HepG2 (cell line): ENCODE data around the gene SUSD6. TPM values are rescaled to one million over a fixed set of nuclear protein-coding genes. Genes with fewer than 3 reads are reported as not detected.

ENCODE experiments used
- DNMT1 ChIP-seq: sonication (generic); formaldehyde crosslinking; IDR thresholded peaks from 2 replicates; pipeline ENCODE4 v1.5.1; 2020; ENCODE audit warnings: mild to moderate bottlenecking, missing genetic modification reagents
- ERF ChIP-seq: IDR thresholded peaks from 2 replicates; pipeline ENCODE4 v1.6.1; 2018; ENCODE audit warnings: missing biosample characterization, missing genetic modification reagents
- FOXK1 ChIP-seq: sonication (generic); formaldehyde crosslinking; IDR thresholded peaks from 2 replicates; pipeline ENCODE4 v1.4.0; 2020; ENCODE audit warnings: low read depth, missing genetic modification reagents, borderline replicate concordance
- GATA4 ChIP-seq: sonication (generic); IDR thresholded peaks from 2 replicates; pipeline ENCODE4 v1.6.1; 2016; ENCODE audit warnings: antibody characterized with exemption, low read depth, borderline replicate concordance
- HNRNPK ChIP-seq: fragments of 200-400 bp; formaldehyde crosslinking; IDR thresholded peaks from 2 replicates; pipeline ENCODE4 v1.6.1; 2018; ENCODE audit warnings: low read length, low read depth, moderate library complexity, mild to moderate bottlenecking; ENCODE audit not compliant: poor library complexity, severe bottlenecking
- HNRNPLL ChIP-seq: fragments of 200-400 bp; formaldehyde crosslinking; IDR thresholded peaks from 2 replicates; pipeline ENCODE4 v1.6.1; 2017; ENCODE audit warnings: mild to moderate bottlenecking, low read depth, low read length; ENCODE audit not compliant: poor library complexity, severe bottlenecking
- HOXA3 ChIP-seq: sonication (generic); formaldehyde crosslinking; IDR thresholded peaks from 2 replicates; pipeline ENCODE4 v1.5.0; 2020; ENCODE audit warnings: missing genetic modification reagents
- KAT2B ChIP-seq: fragments of 150-350 bp; IDR thresholded peaks from 2 replicates; pipeline ENCODE4 v1.6.1; 2014; ENCODE audit warnings: low read depth, low read length, borderline replicate concordance
- MXD1 ChIP-seq: sonication (generic); formaldehyde crosslinking; IDR thresholded peaks from 2 replicates; pipeline ENCODE4 v1.4.0; 2020; ENCODE audit warnings: mild to moderate bottlenecking, missing genetic modification reagents
- NR3C1 ChIP-seq: sonication (generic); formaldehyde crosslinking; IDR thresholded peaks from 2 replicates; pipeline ENCODE4 v1.4.0; 2020; ENCODE audit warnings: missing genetic modification reagents
- PHF8 ChIP-seq: sonication (generic); formaldehyde crosslinking; IDR thresholded peaks from 2 replicates; pipeline ENCODE4 v1.5.0; 2020; ENCODE audit warnings: missing genetic modification reagents
- RXRA ChIP-seq: sonication (generic); formaldehyde crosslinking; IDR thresholded peaks from 2 replicates; pipeline ENCODE4 v1.5.1; 2020; ENCODE audit warnings: missing genetic modification reagents
- U2AF1 ChIP-seq: fragments of 200-400 bp; formaldehyde crosslinking; optimal IDR thresholded peaks from 2 replicates; pipeline ENCODE3; 2017; ENCODE audit warnings: mild to moderate bottlenecking, low read depth, low read length
- YEATS2 ChIP-seq: sonication (generic); formaldehyde crosslinking; IDR thresholded peaks from 2 replicates; pipeline ENCODE4 v1.4.0; 2020; ENCODE audit warnings: missing genetic modification reagents, borderline replicate concordance
- YEATS4 ChIP-seq: sonication (generic); formaldehyde crosslinking; IDR thresholded peaks from 2 replicates; pipeline ENCODE4 v1.4.0; 2020; ENCODE audit warnings: missing genetic modification reagents, borderline replicate concordance
- ZBTB34 ChIP-seq: sonication (generic); formaldehyde crosslinking; IDR thresholded peaks from 2 replicates; pipeline ENCODE4 v1.8.0; 2022; ENCODE audit warnings: mild to moderate bottlenecking, missing genetic modification reagents
- ZBTB8A ChIP-seq: sonication (generic); formaldehyde crosslinking; IDR thresholded peaks from 2 replicates; pipeline ENCODE4 v1.4.0; 2020; ENCODE audit warnings: mild to moderate bottlenecking, low read depth, missing genetic modification reagents, borderline replicate concordance
- ZFP1 ChIP-seq: IDR thresholded peaks from 2 replicates; pipeline ENCODE4 v1.6.1; 2016
- ZFP90 ChIP-seq: sonication (generic); formaldehyde crosslinking; IDR thresholded peaks from 2 replicates; pipeline ENCODE4 v1.8.0; 2022; ENCODE audit warnings: missing genetic modification reagents, mild to moderate bottlenecking, inconsistent platforms, borderline replicate concordance
- ZMAT5 ChIP-seq: sonication (generic); formaldehyde crosslinking; IDR thresholded peaks from 2 replicates; pipeline ENCODE4 v1.5.0; 2020; ENCODE audit warnings: mild to moderate bottlenecking, low read depth, missing genetic modification reagents, borderline replicate concordance
- ZNF138 ChIP-seq: sonication (generic); formaldehyde crosslinking; IDR thresholded peaks from 2 replicates; pipeline ENCODE4 v1.5.0; 2020; ENCODE audit warnings: mild to moderate bottlenecking, low read depth, missing genetic modification reagents
- ZNF343 ChIP-seq: sonication (generic); formaldehyde crosslinking; IDR thresholded peaks from 2 replicates; pipeline ENCODE4 v1.4.0; 2020; ENCODE audit warnings: mild to moderate bottlenecking, missing genetic modification reagents
- ZNF496 ChIP-seq: sonication (generic); formaldehyde crosslinking; IDR thresholded peaks from 2 replicates; pipeline ENCODE4 v1.8.1; 2023; ENCODE audit warnings: mild to moderate bottlenecking, moderate library complexity, missing genetic modification reagents; ENCODE audit not compliant: insufficient replicate concordance
- ZNF576 ChIP-seq: sonication (generic); formaldehyde crosslinking; IDR thresholded peaks from 2 replicates; pipeline ENCODE4 v1.4.0; 2020; ENCODE audit warnings: mild to moderate bottlenecking, missing genetic modification reagents
- ZNF652 ChIP-seq: IDR thresholded peaks from 2 replicates; pipeline ENCODE4 v1.6.1; 2016; ENCODE audit warnings: low read depth, borderline replicate concordance
- polyA plus RNA-seq, 8 experiments: library from polyadenylated mRNA; depleted of rRNA in 3 of 8; stranded (reverse) in 7 of 8; unstranded in 1 of 8; fragments of >200 nt; fragmentation: Illumina TruSeq in 4 of 8; extraction: Trizol in 4 of 8; gene quantifications; 2 replicates each; pipeline versions ENCODE4 v1.2.1 to v1.2.3, GENCODE V29; 2011 to 2016; ENCODE audit warnings: low read depth in 4 of 8, missing spikeins in 1 of 8, mixed read lengths in 1 of 8; ENCODE audit not compliant: insufficient read depth in 1 of 8
- total RNA-seq, 5 experiments: library from RNA; depleted of rRNA; stranded (reverse); fragments of >200 nt; fragmentation: Illumina TruSeq; extraction: Trizol; gene quantifications; 2 replicates each; pipeline ENCODE4 v1.2.3, GENCODE V29; 2016; ENCODE audit warnings: low read depth in 1 of 5
- TF ChIP-seq, protein P1 (sequence below): sonication (generic); formaldehyde crosslinking; IDR thresholded peaks from 2 replicates; pipeline ENCODE4 v1.8.0; 2022; ENCODE audit warnings: mild to moderate bottlenecking, missing genetic modification reagents, moderate library complexity
- TF ChIP-seq, protein P2 (sequence below): IDR thresholded peaks from 2 replicates; pipeline ENCODE4 v1.6.1; 2012; ENCODE audit warnings: inconsistent platforms

SUSD6 gene
- total and polyA plus RNA-seq, 2 of the 13 experiments (the other 11 are each of a cell fraction or from before 2014, with no cell fraction given) = 7.2 to 7.4 TPM

DNA sequence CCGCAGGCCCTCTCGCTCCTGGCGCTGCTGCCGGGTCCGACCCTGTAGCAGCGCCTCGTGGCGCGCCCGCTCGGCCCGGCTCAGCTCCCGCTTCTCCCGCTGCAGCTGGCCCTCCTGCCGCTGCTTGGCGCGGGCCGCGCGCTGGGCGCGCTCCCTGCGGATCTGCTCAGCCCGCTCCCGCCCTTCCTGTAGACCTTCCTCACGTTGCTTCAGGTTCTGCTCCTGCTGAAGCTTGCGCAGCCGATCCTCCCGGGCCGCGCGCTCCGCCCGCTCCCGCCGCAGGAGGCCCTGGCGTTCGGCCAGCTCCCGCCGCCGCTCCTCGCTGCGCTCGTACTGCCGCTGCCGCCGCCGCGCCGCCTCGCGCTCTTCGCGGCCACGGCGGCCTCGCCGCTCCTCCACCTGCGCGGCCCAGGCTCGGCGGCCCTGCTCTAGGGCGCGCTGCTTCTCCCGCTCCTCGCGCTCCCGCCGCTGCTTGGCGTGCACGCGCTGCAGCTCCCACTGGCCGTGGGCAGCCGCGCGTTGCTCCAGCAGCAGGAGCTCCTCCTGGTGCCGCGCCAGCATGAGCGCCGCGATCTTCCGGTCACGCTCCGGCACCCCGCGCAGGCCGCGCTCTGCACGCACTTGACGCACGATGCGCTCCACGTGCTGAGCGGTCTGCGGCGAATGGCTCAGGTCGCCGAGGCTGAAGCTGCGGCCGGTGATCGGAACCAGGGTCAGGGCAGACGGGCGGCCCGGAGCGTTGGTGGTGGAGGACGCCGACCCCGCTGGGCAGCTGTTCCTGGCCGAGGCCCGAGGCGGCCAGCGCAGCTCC, 39.2 kb upstream of the SUSD6 start (continued):
- TF ChIP-seq, protein P1, sequence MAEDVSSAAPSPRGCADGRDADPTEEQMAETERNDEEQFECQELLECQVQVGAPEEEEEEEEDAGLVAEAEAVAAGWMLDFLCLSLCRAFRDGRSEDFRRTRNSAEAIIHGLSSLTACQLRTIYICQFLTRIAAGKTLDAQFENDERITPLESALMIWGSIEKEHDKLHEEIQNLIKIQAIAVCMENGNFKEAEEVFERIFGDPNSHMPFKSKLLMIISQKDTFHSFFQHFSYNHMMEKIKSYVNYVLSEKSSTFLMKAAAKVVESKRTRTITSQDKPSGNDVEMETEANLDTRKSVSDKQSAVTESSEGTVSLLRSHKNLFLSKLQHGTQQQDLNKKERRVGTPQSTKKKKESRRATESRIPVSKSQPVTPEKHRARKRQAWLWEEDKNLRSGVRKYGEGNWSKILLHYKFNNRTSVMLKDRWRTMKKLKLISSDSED (CRISPR knock-in tag) = no peak
- TF ChIP-seq ZNF138 (CRISPR knock-in tag) = peak; percentile 59; the same call in 1 of the 2 replicates
- TF ChIP-seq HNRNPLL = peak; percentile 90
- TF ChIP-seq GATA4 = no peak
- TF ChIP-seq RXRA (CRISPR knock-in tag) = no peak
- peak; percentile 26; the same call in 1 of the 2 replicates for TF ChIP-seq MXD1 (CRISPR knock-in tag)
- no peak for TF ChIP-seq ZNF343 (CRISPR knock-in tag)
- TF ChIP-seq FOXK1 (CRISPR knock-in tag) = no peak
- no peak for TF ChIP-seq U2AF1
- TF ChIP-seq PHF8 (CRISPR knock-in tag) = no peak
- TF ChIP-seq KAT2B = no peak
- 0 out of 2 replicates have a peak, but pooled peaks have one; percentile 32 for TF ChIP-seq ZNF576 (CRISPR knock-in tag)
- TF ChIP-seq NR3C1 (CRISPR knock-in tag) = no peak
- TF ChIP-seq, protein P2, sequence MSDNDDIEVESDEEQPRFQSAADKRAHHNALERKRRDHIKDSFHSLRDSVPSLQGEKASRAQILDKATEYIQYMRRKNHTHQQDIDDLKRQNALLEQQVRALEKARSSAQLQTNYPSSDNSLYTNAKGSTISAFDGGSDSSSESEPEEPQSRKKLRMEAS = peak; percentile 84
- TF ChIP-seq ZFP90 (CRISPR knock-in tag) = no peak
- no peak for TF ChIP-seq ERF (CRISPR knock-in tag)
- TF ChIP-seq DNMT1 (CRISPR knock-in tag) = 0 out of 2 replicates have a peak, but pooled peaks have one; percentile 66
- no peak for TF ChIP-seq ZFP1 (CRISPR knock-in tag)
- TF ChIP-seq YEATS4 (CRISPR knock-in tag) = no peak
- TF ChIP-seq YEATS2 (CRISPR knock-in tag) = no peak
- TF ChIP-seq ZNF496 (CRISPR knock-in tag) = no peak
- TF ChIP-seq ZMAT5 (CRISPR knock-in tag) = no peak
- TF ChIP-seq ZBTB34 (CRISPR knock-in tag) = no peak
- no peak for TF ChIP-seq ZNF652 (CRISPR knock-in tag)
- peak; percentile 67; the same call in 1 of the 2 replicates for TF ChIP-seq HOXA3 (CRISPR knock-in tag)
- TF ChIP-seq ZBTB8A (CRISPR knock-in tag) = no peak
- TF ChIP-seq HNRNPK = no peak
